Iris pigment epithelial cell (primary cell): ENCODE measurements around the gene GART.
"Not testable (repeated sequence)": the region's sequence is repeated elsewhere in the genome, so short reads cannot be mapped to it uniquely, and the experiment has no call there.

ENCODE experiments used
- DNase-seq: peaks from one replicate; pipeline ENCODE4 v3.0.0-alpha.2; 2011; ENCODE audit warnings: low read depth

Gene GART

GRCh38 chr21:33469183-33469582 is 72.7 kb downstream of the GART start:
- DNase-seq: not testable (repeated sequence)

DNA sequence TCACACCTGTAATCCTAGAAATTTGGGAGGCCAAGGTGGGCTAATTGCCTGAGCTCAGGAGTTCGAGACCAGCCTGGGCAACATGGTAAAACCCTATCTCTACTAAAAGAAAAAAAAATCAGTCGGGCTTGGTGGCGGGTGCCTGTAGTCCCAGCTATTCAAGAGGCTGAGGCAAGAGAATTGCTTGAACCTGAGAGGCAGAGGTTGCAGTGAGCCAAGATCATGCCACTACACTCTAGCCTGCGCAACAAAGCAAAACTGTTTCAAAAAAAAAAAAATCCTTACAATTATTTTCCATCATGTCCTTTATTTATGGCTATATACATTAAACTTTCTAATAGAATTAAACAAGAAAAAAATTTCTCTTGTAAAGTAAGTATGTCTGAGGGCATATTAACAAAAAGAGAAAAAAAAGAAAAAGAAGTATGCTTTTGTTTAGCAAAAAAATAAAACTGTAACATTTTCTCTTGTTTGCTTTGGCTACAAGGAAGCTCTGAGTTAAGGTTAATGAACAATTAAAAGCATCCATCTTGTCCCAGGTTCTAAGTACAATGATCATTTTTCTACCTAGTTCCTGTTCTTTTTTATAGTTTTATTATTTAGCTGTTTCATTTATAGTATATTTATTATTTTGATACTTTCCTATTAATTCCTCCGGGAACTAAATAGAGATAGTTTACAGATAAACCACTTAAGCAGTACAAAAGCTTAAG is 80.2 kb downstream of the GART start:
- no peak for DNase-seq

GRCh38 chr21:33458861-33459260 is 83.1 kb downstream of the GART start:
- DNase-seq: no peak

GRCh38 chr21:33455686-33456446 is 86.1 kb downstream of the GART start:
- DNase-seq: no peak
